GM23338 (cell line): ENCODE measurements around the gene GIMAP2. TPM values are rescaled to one million over a fixed set of nuclear protein-coding genes. Genes with fewer than 3 reads are reported as not detected.
A peak's percentile ranks its signal among the peaks of the same experiment; 100 is the strongest.

Experiments used
- ATAC-seq: fragments of 200-7000 bp; cut with Tn5 transposase; 3 replicates; pipeline ENCODE4 v1.9.1; 2020
- DNase-seq: peaks from one replicate; pipeline ENCODE4 v3.0.0-alpha.2; 2015; ENCODE audit warnings: low spot score
- H2AFZ ChIP-seq: fragments of 200-600 bp; sonication (generic); 2 replicates; pipeline ENCODE4 v1.8.0; 2016; ENCODE audit warnings: antibody characterized with exemption, mild to moderate bottlenecking, moderate library complexity
- H3F3A ChIP-seq: fragments of 200-600 bp; sonication (generic); replicated peaks from 2 replicates; pipeline ENCODE4 v1.8.0; 2017; ENCODE audit warnings: antibody characterized with exemption, mixed run types, low read depth
- H3K27ac ChIP-seq: fragments of 200-600 bp; sonication (generic); 2 replicates; pipeline ENCODE4 v1.6.1; 2016; ENCODE audit warnings: low read depth
- H3K27me3 ChIP-seq: fragments of 200-600 bp; sonication (generic); 2 replicates; pipeline ENCODE4 v1.8.0; 2016; ENCODE audit warnings: mild to moderate bottlenecking, mixed run types, moderate library complexity; ENCODE audit not compliant: insufficient read depth
- H3K36me3 ChIP-seq: fragments of 200-600 bp; sonication (generic); 2 replicates; pipeline ENCODE4 v1.8.0; 2016; ENCODE audit warnings: mild to moderate bottlenecking; ENCODE audit not compliant: insufficient read depth
- H3K4me1 ChIP-seq: fragments of 200-600 bp; sonication (generic); 2 replicates; pipeline ENCODE4 v1.8.0; 2016; ENCODE audit warnings: mild to moderate bottlenecking, moderate library complexity; ENCODE audit not compliant: insufficient read depth
- H3K4me2 ChIP-seq: fragments of 200-600 bp; sonication (generic); 2 replicates; pipeline ENCODE4 v1.7.1; 2017; ENCODE audit warnings: mixed run types
- H3K4me3 ChIP-seq: fragments of 200-600 bp; sonication (generic); 2 replicates; pipeline ENCODE4 v1.6.1; 2016; ENCODE audit warnings: mixed run types
- H3K79me2 ChIP-seq: fragments of 200-600 bp; sonication (generic); replicated peaks from 2 replicates; pipeline ENCODE4 v1.8.0; 2017; ENCODE audit warnings: mild to moderate bottlenecking; ENCODE audit not compliant: insufficient read depth
- H3K9me2 ChIP-seq: fragments of 200-600 bp; sonication (generic); 2 replicates; pipeline ENCODE4 v1.8.0; 2017; ENCODE audit not compliant: insufficient read depth
- H4K20me1 ChIP-seq: fragments of 200-600 bp; sonication (generic); replicated peaks from 2 replicates; pipeline ENCODE4 v1.8.0; 2017; ENCODE audit warnings: mild to moderate bottlenecking; ENCODE audit not compliant: insufficient read depth
- H3K27ac Mint-ChIP-seq: 2 replicates; pipeline ENCODE4 v1.8.0; 2020; ENCODE audit warnings: inconsistent platforms, mild to moderate bottlenecking, moderate library complexity, mixed read lengths
- H3K27me3 Mint-ChIP-seq: 3 replicates; pipeline ENCODE4 v1.8.0; 2022; ENCODE audit warnings: low read depth, mild to moderate bottlenecking, moderate library complexity, mixed read lengths, inconsistent platforms; ENCODE audit not compliant: insufficient read depth, poor library complexity
- H3K36me3 Mint-ChIP-seq: 3 replicates; pipeline ENCODE4 v1.8.0; 2021; ENCODE audit warnings: low read depth, mild to moderate bottlenecking, inconsistent platforms, moderate library complexity, mixed read lengths
- H3K4me1 Mint-ChIP-seq: 3 replicates; pipeline ENCODE4 v1.8.0; 2020; ENCODE audit warnings: mild to moderate bottlenecking, inconsistent platforms, mixed read lengths
- H3K4me3 Mint-ChIP-seq: 3 replicates; pipeline ENCODE4 v1.8.0; 2021; ENCODE audit warnings: moderate library complexity, mild to moderate bottlenecking, inconsistent platforms, mixed read lengths
- H3K9me3 Mint-ChIP-seq: 3 replicates; pipeline ENCODE4 v1.8.0; 2020; ENCODE audit warnings: moderate library complexity, mild to moderate bottlenecking, inconsistent platforms, mixed read lengths
- CREB1 ChIP-seq: fragments of 250-450 bp; sonication (Bioruptor Pico); IDR thresholded peaks from 2 replicates; pipeline ENCODE4 v1.5.0; 2020; ENCODE audit warnings: low read depth, mild to moderate bottlenecking, moderate library complexity
- CTCF ChIP-seq, 2 experiments: fragments of 200-600 bp in 1 of 2; sonication (generic) in 1 of 2; conservative IDR thresholded peaks; 2 replicates each; pipeline versions ENCODE4 v1.5.1 to v1.6.1; 2016 to 2017; ENCODE audit warnings: antibody characterized with exemption in 2 of 2, low read depth in 2 of 2, mild to moderate bottlenecking in 2 of 2, moderate library complexity in 1 of 2
- ETS1 ChIP-seq: IDR thresholded peaks from 2 replicates; pipeline ENCODE4 v1.6.1; 2016; ENCODE audit warnings: antibody characterized with exemption
- EZH2 ChIP-seq: fragments of 200-600 bp; sonication (generic); IDR thresholded peaks from one replicate; pipeline ENCODE4 v1.8.0; 2017; ENCODE audit warnings: antibody characterized with exemption, mild to moderate bottlenecking, low read depth; ENCODE audit not compliant: unreplicated experiment
- EZH2phosphoT487 ChIP-seq: fragments of 200-600 bp; sonication (generic); IDR thresholded peaks from one replicate; pipeline ENCODE4 v1.8.1; 2018; ENCODE audit warnings: antibody characterized with exemption; ENCODE audit not compliant: unreplicated experiment
- JUNB ChIP-seq: IDR thresholded peaks from one replicate; pipeline ENCODE4 v1.6.1; 2016; ENCODE audit warnings: antibody characterized with exemption; ENCODE audit not compliant: unreplicated experiment
- NANOG ChIP-seq: IDR thresholded peaks from 2 replicates; pipeline ENCODE4 v1.6.1; 2016; ENCODE audit warnings: antibody characterized with exemption, borderline replicate concordance
- POLR2AphosphoS5 ChIP-seq: IDR thresholded peaks from 2 replicates; pipeline ENCODE4 v1.6.1; 2016; ENCODE audit warnings: antibody characterized with exemption, low read depth
- STAT1 ChIP-seq: IDR thresholded peaks from one replicate; pipeline ENCODE4 v1.6.1; 2016; ENCODE audit warnings: antibody characterized with exemption; ENCODE audit not compliant: unreplicated experiment
- ZNF114 ChIP-seq: fragments of 250-450 bp; sonication (Bioruptor Pico); IDR thresholded peaks from 2 replicates; pipeline ENCODE4 v1.5.0; 2020; ENCODE audit warnings: mild to moderate bottlenecking, moderate library complexity
- ZNF331 ChIP-seq: fragments of 250-450 bp; sonication (Bioruptor Pico); IDR thresholded peaks from 2 replicates; pipeline ENCODE4 v1.5.0; 2020; ENCODE audit warnings: low read depth, mild to moderate bottlenecking, moderate library complexity
- polyA plus RNA-seq: library from polyadenylated mRNA; unstranded; fragments of >200 nt; fragmentation: Nextera tagmentation; extraction: Ambion mirVana; gene quantifications from 2 replicates; pipeline ENCODE4 v1.2.1, GENCODE V29; 2016
- total RNA-seq: library from RNA; depleted of rRNA; stranded (reverse); fragments of >200 nt; shearing (Covaris generic); gene quantifications from 2 replicates; pipeline ENCODE4 v1.2.3, GENCODE V29; 2014

Gene GIMAP2
- total and polyA plus RNA-seq, 2 experiments from 2014 or later = not detected

DNA sequence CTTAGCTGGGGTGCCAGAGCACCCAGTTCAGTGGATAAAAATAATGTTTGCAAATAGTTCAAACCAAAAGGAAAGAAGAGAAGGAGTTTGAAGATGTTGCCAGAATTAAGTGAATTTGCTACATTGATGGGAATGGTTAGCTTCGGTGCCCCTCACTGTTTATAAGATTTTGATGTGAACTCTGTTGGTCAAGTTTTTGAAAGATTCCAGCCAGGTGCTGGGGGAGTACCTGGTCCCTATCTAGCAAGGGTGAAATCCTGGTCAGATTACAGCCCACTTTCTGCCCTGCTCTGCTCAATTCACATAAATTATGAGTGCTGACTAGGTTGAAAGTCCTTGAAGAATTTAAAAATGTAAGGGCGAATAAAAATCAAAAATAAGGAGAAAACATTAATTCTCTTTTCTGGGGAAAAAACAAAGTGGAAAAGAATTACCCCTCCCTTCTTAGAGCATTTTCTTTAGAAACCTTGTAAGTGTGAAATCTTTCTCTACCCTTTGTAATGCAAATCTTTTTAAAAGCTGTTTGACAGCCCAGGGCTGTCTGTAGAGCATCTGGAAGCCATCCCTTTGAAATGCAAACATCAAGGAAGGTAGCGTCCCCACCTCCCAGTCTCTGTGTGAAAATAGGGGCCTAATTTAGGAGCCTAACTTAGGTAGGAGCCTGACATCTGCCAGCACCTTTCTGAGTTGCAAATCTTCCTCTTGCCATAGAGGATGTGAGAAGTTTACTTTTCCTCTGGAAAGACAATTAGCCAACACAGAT is 50.3 kb downstream of the GIMAP2 start:
- H3K27me3 Mint-ChIP-seq = peaks cover 97% of the 10 kb centered on the region
- Histone ChIP-seq H3K79me2 (no peaks in the 10 kb centered on the region), H3K27me3 (peaks cover 99% of the 10 kb centered on the region), H3K27ac (no peak overlapping the region), H3K36me3 (no peaks in the 10 kb centered on the region), H3K4me3 (no peak overlapping the region), H3K4me2 (no peak overlapping the region), H3K9me2 (no peaks in the 10 kb centered on the region), H3K4me1 (no peaks in the 10 kb centered on the region), H4K20me1 (peaks cover 29% of the 10 kb centered on the region), H2AFZ (no peak overlapping the region), H3F3A (no peaks in the 10 kb centered on the region)
- no peak overlapping the region for H3K4me3 Mint-ChIP-seq
- TF ChIP-seq ZNF114 (CRISPR knock-in tag) = no peak
- peak; percentile 94 for TF ChIP-seq POLR2AphosphoS5
- TF ChIP-seq CTCF (conservative IDR thresholded peaks at IDR 0.05; ENCODE audit: low read depth in 2 of 2) = no peak
- no peak for TF ChIP-seq EZH2phosphoT487
- TF ChIP-seq CREB1 (CRISPR knock-in tag) = peak; percentile 22; the same call in 1 of the 2 replicates
- no peak for TF ChIP-seq JUNB
- TF ChIP-seq EZH2 = peak; percentile 30
- peak; percentile 86 for TF ChIP-seq NANOG
- TF ChIP-seq ZNF331 (CRISPR knock-in tag) = no peak
- TF ChIP-seq ETS1 = peak; percentile 57
- no peak for TF ChIP-seq STAT1
- DNase-seq = peak; percentile 96
- H3K4me1 Mint-ChIP-seq = peaks cover 8% of the 10 kb centered on the region; the same call in 1 of the 3 replicates
- ATAC-seq = peak; percentile 100
- no peak overlapping the region for H3K27ac Mint-ChIP-seq
- H3K36me3 Mint-ChIP-seq = no peaks in the 10 kb centered on the region
- peaks cover 13% of the 10 kb centered on the region; the same call in 1 of the 3 replicates for H3K9me3 Mint-ChIP-seq

GRCh38 chr7:150736864-150737263 is 51.4 kb downstream of the GIMAP2 start:
- Histone ChIP-seq H3K4me2 (no peak overlapping the region), H3K27me3 (peaks cover 99% of the 10 kb centered on the region), H2AFZ (no peak overlapping the region), H3K79me2 (no peaks in the 10 kb centered on the region), H3K9me2 (no peaks in the 10 kb centered on the region), H3K36me3 (no peaks in the 10 kb centered on the region), H3K4me3 (no peak overlapping the region), H4K20me1 (peaks cover 30% of the 10 kb centered on the region), H3K4me1 (no peaks in the 10 kb centered on the region), H3F3A (no peaks in the 10 kb centered on the region), H3K27ac (no peak overlapping the region)
- Mint-ChIP-seq H3K36me3 (no peaks in the 10 kb centered on the region), H3K27ac (no peak overlapping the region), H3K27me3 (peaks cover 100% of the 10 kb centered on the region), H3K9me3 (peaks cover 13% of the 10 kb centered on the region; the same call in 1 of the 3 replicates), H3K4me1 (peaks cover 8% of the 10 kb centered on the region; the same call in 1 of the 3 replicates), H3K4me3 (no peak overlapping the region)
- DNase-seq (no peak), ATAC-seq (no peak)
- no peak for TF ChIP-seq ETS1
- TF ChIP-seq ZNF331 (CRISPR knock-in tag) = no peak
